ENCODE measurements around the gene IGSF9B. TPM values are rescaled to one million over a fixed set of nuclear protein-coding genes. Genes with fewer than 3 reads are reported as not detected.

The IGSF9B gene, protein sequence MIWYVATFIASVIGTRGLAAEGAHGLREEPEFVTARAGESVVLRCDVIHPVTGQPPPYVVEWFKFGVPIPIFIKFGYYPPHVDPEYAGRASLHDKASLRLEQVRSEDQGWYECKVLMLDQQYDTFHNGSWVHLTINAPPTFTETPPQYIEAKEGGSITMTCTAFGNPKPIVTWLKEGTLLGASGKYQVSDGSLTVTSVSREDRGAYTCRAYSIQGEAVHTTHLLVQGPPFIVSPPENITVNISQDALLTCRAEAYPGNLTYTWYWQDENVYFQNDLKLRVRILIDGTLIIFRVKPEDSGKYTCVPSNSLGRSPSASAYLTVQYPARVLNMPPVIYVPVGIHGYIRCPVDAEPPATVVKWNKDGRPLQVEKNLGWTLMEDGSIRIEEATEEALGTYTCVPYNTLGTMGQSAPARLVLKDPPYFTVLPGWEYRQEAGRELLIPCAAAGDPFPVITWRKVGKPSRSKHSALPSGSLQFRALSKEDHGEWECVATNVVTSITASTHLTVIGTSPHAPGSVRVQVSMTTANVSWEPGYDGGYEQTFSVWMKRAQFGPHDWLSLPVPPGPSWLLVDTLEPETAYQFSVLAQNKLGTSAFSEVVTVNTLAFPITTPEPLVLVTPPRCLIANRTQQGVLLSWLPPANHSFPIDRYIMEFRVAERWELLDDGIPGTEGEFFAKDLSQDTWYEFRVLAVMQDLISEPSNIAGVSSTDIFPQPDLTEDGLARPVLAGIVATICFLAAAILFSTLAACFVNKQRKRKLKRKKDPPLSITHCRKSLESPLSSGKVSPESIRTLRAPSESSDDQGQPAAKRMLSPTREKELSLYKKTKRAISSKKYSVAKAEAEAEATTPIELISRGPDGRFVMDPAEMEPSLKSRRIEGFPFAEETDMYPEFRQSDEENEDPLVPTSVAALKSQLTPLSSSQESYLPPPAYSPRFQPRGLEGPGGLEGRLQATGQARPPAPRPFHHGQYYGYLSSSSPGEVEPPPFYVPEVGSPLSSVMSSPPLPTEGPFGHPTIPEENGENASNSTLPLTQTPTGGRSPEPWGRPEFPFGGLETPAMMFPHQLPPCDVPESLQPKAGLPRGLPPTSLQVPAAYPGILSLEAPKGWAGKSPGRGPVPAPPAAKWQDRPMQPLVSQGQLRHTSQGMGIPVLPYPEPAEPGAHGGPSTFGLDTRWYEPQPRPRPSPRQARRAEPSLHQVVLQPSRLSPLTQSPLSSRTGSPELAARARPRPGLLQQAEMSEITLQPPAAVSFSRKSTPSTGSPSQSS (N-terminal part only)
- not detected for total RNA-seq

DNA sequence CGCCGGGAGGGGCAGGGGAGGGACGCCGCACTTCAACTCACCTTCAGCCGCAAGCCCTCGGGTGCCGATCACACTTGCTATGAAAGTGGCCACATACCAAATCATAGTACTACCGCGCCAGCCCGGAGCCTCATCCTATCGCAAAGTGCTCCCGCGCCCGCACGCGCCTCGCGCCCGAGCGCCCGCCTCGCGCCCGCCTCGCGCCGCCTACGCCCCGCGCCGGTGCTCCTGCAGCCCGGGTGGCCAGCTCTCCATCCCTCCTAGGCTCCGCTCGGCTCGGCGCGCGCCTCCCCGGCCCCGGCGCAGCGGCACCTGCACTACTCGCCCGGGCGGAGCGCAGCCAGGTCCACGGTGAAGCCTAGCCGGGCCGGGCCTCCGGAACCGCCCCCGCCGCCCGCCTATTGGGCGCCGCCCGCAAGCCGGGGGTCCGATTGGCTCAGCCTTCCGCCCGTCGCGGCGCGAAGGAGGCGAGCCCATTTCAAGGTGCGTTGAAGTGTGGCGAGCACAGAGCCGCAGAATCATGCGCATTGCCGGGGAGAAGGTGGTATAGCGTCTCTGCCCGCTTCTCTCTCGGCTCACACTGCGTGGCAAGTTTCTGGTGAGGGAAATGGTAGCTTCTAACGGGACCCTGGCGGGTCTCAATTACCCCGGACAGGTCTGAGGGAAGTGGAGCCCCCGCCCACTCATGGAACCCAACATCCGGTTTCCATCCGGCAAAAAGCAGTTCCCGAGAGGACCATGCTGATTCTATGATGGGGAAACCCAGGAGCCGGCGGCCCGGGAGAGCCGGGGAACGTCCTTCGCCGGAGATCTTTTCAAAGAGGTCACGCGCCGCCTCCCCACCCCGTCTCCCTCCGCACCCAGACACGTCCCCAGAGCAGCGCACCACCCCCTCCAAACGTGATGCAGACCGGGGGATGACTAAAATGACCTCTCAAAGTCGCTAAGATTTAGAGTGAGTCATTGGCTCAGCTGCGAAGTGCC is at the start of gene IGSF9B:
Gene IGSF9B (minus strand): TSS at position 319 of the 984 bp plus-strand sequence. CDS start 214 bp downstream, at position 105.

Other genes with a start within 250 kb of the IGSF9B start
- not detected for gene SPATA19, start 111.5 kb downstream of the IGSF9B start, total RNA-seq
- gene JAM3, start 112.1 kb upstream of the IGSF9B start, total RNA-seq: 10 to 100 TPM; 55.7 to 77.6 TPM

All from melanocyte of skin (primary cell).